T-helper 2 cell treated with Interferon-gamma antibody and Interleukin-4, amounts not matched to agents 5 μg/mL and 100 μg/mL, for 36 hours (primary cell): ENCODE measurements around the gene NHSL1.

ENCODE experiments used
- DNase-seq: peaks from one replicate; pipeline ENCODE4 v3.0.0; 2021; ENCODE audit warnings: low spot score
- H3K27ac Mint-ChIP-seq: one replicate; pipeline ENCODE4 v1.8.0; 2021; ENCODE audit warnings: mild to moderate bottlenecking, mixed read lengths
- H3K27me3 Mint-ChIP-seq: one replicate; pipeline ENCODE4 v1.8.0; 2021; ENCODE audit warnings: low read depth, mixed read lengths
- H3K36me3 Mint-ChIP-seq: one replicate; pipeline ENCODE4 v1.8.0; 2021; ENCODE audit warnings: low read depth, mixed read lengths
- H3K4me1 Mint-ChIP-seq: one replicate; pipeline ENCODE4 v1.8.0; 2021; ENCODE audit warnings: low read depth, mixed read lengths
- H3K4me3 Mint-ChIP-seq: one replicate; pipeline ENCODE4 v1.8.0; 2022; ENCODE audit warnings: mild to moderate bottlenecking, moderate library complexity, mixed read lengths
- H3K9me3 Mint-ChIP-seq: one replicate; pipeline ENCODE4 v1.8.0; 2021; ENCODE audit warnings: mixed read lengths

The NHSL1 gene

DNA sequence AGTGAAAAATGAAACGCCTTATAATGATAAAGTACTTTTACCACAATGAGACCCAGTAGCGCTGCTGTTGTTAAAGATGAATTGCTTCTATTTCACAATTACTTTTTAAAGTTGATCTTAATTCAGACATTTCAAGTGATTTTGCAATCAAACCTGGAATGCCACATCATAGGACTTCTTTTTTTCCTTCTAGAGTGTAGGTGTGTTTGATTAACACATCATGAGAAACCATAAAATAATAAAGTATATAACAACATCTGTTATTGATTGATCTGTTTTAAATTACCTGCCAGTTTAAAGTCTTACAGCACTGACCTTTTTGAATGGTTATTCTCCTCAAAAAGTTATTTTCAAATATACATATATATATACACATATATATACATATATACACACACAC lies 56.6 kb downstream of the NHSL1 start:
- DNase-seq = no peak
- Mint-ChIP-seq H3K36me3 (no peaks in the 10 kb centered on the region), H3K4me3 (no peak overlapping the region), H3K9me3 (no peaks in the 10 kb centered on the region), H3K4me1 (no peaks in the 10 kb centered on the region), H3K27ac (no peak overlapping the region), H3K27me3 (peaks cover 8% of the 10 kb centered on the region)

DNA sequence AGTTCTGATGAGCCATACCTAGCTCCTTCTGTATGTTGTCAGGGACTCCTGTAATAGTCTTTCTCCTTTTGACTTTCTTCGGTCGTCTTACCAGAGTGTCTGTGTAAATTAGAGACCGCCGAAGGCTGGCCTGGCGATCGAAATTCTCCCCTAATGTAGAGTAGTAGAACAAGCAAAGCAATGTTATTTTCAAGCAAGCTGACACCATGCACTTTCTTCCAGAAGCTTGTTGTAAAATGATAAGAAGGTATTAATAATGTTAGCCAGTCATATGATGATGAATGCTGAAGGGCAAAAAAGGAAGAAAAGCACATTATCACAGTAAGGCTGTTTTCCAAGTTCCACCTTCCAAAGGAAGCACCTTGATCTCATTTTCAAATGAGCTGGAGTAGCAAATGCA lies 57.3 kb downstream of the NHSL1 start:
- H3K4me3 Mint-ChIP-seq = no peak overlapping the region
- H3K27ac Mint-ChIP-seq = no peak overlapping the region
- no peaks in the 10 kb centered on the region for H3K36me3 Mint-ChIP-seq

DNA sequence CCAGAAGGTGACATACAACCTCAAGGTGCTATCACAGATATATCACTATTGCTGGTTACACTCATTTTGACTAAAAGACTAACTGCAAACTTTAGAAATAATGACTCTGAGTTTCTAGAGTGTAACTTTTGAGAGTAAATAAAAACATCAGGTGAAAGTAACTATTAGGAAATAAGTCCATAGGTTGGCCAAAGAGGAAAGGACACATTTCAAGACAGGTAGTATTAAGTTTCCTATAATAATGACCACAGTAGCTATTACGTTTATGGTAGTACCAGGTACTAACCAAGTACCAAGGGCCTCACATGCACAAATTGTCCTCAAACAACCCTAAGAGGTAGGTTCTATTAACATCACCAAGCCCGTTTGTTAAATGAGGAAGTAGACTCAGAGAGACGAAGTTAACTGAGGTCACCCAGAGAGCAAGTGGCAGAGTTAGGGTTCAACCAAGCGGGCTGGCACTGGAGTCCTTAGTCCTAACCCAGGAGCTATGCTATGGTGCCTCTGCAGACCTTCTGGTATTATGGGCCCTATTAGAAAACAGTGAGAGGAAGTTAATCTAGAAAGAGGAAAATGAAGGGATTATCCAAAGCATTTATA lies 58.4 kb downstream of the NHSL1 start:
- H3K27ac Mint-ChIP-seq = no peak overlapping the region
- H3K36me3 Mint-ChIP-seq = no peaks in the 10 kb centered on the region
- H3K9me3 Mint-ChIP-seq = no peaks in the 10 kb centered on the region
- H3K4me3 Mint-ChIP-seq = no peak overlapping the region
- peaks cover 8% of the 10 kb centered on the region for H3K27me3 Mint-ChIP-seq
- no peak for DNase-seq
- no peaks in the 10 kb centered on the region for H3K4me1 Mint-ChIP-seq

More for the DNA sequence above, 57.3 kb downstream of the NHSL1 start:
- Mint-ChIP-seq H3K9me3 (no peaks in the 10 kb centered on the region), H3K27me3 (peaks cover 8% of the 10 kb centered on the region), H3K4me1 (no peaks in the 10 kb centered on the region)
- no peak for DNase-seq

DNA sequence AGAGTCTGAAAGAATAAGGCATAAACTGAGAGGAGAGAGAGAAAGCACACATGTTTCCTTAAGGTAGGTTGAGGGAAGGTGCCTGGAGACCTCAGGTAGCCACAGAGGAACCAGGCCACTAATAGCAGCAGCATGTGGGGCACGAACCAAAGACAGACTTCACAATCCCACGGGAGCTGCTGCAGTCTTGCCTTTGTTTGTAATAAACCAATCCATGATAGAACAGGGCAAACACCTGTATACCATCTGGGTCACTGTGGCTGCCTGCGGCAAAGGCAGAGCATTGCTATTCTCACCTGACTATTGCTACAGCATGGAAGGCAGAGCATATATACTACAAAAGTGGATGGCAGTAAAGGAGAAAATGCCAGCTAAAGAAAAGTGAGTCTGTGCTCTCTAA lies 59.0 kb downstream of the NHSL1 start:
- no peak overlapping the region for H3K4me3 Mint-ChIP-seq
- H3K4me1 Mint-ChIP-seq = no peaks in the 10 kb centered on the region
- H3K9me3 Mint-ChIP-seq = no peaks in the 10 kb centered on the region
- no peak for DNase-seq
- H3K27me3 Mint-ChIP-seq = peaks cover 8% of the 10 kb centered on the region
- H3K27ac Mint-ChIP-seq = no peak overlapping the region
- H3K36me3 Mint-ChIP-seq = no peaks in the 10 kb centered on the region

DNA sequence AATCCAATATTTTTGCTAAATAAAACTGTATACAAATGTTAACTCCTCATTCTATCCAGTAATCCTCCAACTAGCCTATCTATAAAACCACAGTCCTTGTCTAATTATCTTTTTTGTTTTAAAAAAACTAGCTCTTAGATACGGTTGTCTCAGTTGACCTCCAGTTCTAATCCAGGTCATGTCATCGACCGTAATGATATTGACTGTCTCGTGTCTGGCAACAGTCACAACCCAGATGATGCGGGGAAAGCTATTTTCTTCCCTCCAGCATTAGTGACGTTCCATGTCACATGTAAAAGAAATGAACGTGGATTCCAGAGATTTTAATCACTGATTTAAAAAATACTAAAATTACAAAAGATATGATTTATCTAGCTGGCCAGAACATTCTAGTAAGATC lies 59.7 kb downstream of the NHSL1 start:
- Mint-ChIP-seq H3K4me3 (no peak overlapping the region), H3K9me3 (no peaks in the 10 kb centered on the region), H3K27me3 (peaks cover 8% of the 10 kb centered on the region), H3K36me3 (no peaks in the 10 kb centered on the region), H3K27ac (no peak overlapping the region), H3K4me1 (peaks cover 2% of the 10 kb centered on the region)
- DNase-seq = no peak

DNA sequence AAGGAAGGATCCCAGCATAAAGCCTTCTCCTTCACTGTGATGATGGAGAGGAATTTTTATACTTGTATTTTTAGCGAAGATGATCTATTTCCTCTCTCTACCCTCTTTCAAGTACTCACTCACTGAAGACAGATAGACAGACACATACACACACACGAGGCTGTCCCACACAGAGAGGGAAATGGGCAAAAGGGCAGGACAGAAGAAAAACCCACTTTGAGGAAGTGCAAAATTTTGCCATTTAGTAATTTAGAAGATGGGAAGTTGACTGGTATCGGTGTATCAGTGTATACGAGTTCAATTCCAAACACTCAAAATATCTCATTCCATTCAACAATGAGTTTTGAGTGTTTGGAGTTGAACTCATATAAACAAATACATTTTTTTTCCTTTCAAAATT lies 64.4 kb downstream of the NHSL1 start:
- DNase-seq = no peak
- Mint-ChIP-seq H3K4me3 (no peak overlapping the region), H3K27ac (no peak overlapping the region), H3K4me1 (peaks cover 6% of the 10 kb centered on the region), H3K27me3 (peaks cover 2% of the 10 kb centered on the region), H3K9me3 (no peaks in the 10 kb centered on the region), H3K36me3 (no peaks in the 10 kb centered on the region)

DNA sequence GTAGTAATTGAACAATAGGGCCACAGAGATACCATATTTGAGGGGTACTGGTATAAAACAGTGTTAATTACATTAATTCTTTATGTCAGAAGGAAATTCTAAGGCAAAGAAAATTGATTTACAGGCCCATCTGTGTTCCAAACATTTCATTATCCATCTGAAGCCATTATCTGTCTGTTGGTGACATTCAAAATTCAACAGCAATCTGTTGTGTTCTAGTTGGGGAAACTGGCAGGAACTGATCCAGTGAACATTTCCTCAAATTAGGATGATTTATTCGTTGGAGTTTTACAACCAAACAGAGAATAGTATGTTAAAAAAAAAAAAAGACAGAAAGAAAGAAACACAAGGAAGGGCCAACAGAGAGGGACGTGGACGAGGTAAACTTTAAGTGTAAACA lies 65.2 kb downstream of the NHSL1 start:
- no peaks in the 10 kb centered on the region for H3K9me3 Mint-ChIP-seq
- no peaks in the 10 kb centered on the region for H3K36me3 Mint-ChIP-seq
- H3K27me3 Mint-ChIP-seq = no peaks in the 10 kb centered on the region
- H3K4me1 Mint-ChIP-seq = peaks cover 6% of the 10 kb centered on the region
- no peak overlapping the region for H3K4me3 Mint-ChIP-seq
- DNase-seq = no peak
- H3K27ac Mint-ChIP-seq = no peak overlapping the region

DNA sequence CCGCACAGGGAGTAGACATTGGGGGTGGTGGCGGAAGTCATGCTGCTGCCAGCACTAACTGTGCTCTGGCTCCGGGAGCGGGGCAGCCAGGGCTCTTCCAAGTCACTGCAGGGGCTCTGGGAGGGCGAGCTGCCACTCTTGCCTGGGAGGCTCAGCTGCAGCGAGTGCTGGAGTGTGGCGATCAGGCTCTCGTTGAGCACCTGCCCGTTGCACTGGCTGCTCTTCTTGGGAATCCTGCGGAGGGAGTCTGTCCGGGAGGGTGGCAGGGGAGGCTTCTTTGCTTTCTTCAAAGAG lies 67.3 kb downstream of the NHSL1 start:
- Mint-ChIP-seq H3K9me3 (no peaks in the 10 kb centered on the region), H3K4me1 (peaks cover 6% of the 10 kb centered on the region), H3K36me3 (no peaks in the 10 kb centered on the region), H3K27me3 (no peaks in the 10 kb centered on the region), H3K27ac (no peak overlapping the region), H3K4me3 (no peak overlapping the region)
- DNase-seq = no peak

DNA sequence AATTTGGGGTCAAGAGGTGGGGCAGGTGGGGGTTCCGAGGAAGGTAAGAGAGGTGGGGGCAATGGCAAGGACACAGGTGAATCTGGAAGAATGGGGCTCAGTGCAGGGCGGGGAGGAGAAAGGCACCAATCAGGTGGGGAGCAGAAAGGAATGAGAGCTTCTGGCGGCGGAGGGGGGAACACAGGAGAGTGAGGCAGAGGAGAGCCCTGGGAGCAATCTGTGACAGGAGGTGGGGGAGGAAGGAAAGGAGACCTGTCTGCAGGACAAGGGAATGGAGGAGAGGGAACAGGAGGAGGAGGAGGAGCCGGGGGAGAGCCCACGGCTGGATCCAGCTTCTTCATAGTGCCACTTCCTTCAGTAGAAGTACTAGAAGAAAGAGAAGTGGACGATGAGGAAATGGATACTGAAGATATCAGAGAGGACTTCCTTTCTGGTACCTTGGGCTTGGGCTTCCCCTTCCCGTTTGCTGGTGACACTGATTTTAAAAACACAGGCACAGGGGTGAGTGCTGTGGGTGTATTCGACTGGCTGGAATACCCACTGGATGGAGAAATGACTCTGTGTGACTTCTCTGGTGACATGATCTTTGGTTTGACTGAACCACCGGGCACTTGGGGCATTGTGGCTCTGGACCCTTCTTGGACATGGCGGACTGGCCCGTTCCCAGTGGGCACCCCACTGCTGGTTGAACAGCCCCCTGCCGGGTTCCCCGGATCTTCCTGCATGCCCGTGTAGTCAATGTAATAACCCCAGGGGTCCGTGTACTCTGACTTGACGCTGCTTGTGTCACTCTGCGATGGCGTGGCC lies 67.8 kb downstream of the NHSL1 start:
- DNase-seq = no peak
- peaks cover 6% of the 10 kb centered on the region for H3K4me1 Mint-ChIP-seq
- H3K9me3 Mint-ChIP-seq = no peaks in the 10 kb centered on the region
- H3K27ac Mint-ChIP-seq = no peak overlapping the region
- no peaks in the 10 kb centered on the region for H3K27me3 Mint-ChIP-seq
- H3K4me3 Mint-ChIP-seq = no peak overlapping the region
- H3K36me3 Mint-ChIP-seq = no peaks in the 10 kb centered on the region

DNA sequence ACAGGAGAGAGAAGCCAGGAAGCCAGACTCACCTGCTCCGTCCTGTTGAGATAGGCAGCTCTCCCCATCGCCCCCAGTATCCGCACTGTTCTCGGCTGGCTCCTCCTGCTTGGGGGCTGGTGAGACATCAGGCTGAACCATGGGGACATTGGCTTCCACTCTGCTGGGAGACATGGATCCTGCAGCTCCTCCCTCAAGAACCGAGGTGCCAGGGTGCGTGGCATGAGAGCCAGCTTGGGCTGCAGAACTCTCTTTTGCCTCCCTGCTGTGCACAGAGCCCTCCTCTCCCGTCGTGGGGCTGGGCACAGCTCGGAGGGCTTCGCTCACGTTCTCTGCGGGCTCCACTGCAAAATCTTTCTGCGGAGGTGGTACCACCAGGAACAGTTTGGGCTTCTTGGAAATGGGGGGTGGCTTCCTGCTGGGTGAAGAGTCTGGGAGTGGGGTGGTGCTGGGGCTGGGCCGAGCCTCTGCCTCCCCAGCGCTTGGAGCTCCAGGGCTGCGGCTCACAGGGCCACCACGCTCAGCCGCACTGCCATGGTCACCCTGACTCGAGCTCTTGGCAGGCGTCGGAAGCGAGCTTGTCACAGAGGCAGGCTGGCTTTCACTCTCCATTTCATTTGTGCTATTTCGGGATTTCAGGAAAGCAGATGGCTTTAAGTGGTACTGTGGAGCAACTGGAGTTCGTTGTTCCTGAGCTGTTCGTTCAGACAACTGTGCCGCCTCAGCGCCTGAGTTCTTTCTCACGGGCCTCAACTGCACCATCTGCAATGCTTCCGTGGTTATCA lies 68.7 kb downstream of the NHSL1 start:
- Mint-ChIP-seq H3K4me3 (no peak overlapping the region), H3K9me3 (no peaks in the 10 kb centered on the region), H3K4me1 (peaks cover 6% of the 10 kb centered on the region), H3K27ac (no peak overlapping the region), H3K27me3 (no peaks in the 10 kb centered on the region), H3K36me3 (no peaks in the 10 kb centered on the region)
- DNase-seq = no peak

DNA sequence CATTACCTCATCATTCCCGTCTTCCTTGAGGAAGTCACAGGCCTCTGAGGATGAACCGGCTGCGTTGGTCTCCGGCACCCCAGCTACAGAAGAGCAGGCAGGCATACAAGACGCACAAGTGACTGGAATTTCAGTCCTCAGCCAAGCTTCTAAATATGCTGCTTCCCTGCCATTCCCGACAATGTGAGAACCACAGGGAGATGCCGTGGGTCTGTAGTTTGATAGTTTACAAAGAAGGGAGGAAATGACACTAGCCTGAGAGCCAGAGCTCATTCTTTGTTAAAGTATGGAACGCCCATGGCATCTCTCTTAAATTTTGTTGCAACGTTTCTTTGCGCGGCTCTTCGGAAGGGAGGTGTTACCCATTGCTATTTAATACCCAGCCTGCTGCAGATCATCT lies 69.5 kb downstream of the NHSL1 start:
- Mint-ChIP-seq H3K4me1 (peaks cover 4% of the 10 kb centered on the region), H3K4me3 (no peak overlapping the region), H3K27me3 (no peaks in the 10 kb centered on the region), H3K27ac (no peak overlapping the region), H3K9me3 (no peaks in the 10 kb centered on the region), H3K36me3 (no peaks in the 10 kb centered on the region)
- DNase-seq = no peak

DNA sequence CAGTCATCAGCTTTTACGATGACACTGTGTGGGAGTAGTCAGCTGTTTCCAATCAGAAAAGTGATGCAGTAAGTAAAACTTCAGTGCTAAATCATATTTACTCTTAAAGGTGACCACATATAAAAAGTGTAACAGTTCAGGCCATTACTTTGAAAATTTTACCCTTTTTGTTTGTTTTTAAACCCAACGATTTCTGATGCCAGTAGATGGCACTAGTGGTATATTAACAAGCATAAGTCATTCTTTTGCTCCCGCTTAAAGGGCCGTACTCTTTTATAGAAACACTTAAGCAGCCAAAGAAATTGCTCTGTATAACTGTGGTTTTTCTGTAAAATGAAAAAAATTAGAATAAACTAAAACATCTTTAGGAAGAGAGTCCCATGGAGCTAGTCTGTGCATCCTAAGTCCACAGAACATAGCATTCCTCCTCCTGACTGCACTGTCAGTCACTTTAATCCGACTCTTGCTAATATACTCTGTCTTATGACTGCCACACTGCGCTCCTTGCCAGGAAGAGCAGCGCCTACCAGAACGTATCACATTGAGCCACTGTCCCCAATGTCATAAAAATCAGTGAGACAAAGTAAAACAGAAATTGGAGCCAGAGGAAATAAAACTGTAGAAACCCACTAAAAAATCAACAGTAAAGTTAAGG lies 70.2 kb downstream of the NHSL1 start:
- Mint-ChIP-seq H3K36me3 (no peaks in the 10 kb centered on the region), H3K9me3 (no peaks in the 10 kb centered on the region), H3K4me1 (peaks cover 4% of the 10 kb centered on the region), H3K27me3 (no peaks in the 10 kb centered on the region), H3K4me3 (no peak overlapping the region), H3K27ac (no peak overlapping the region)
- no peak for DNase-seq

DNA sequence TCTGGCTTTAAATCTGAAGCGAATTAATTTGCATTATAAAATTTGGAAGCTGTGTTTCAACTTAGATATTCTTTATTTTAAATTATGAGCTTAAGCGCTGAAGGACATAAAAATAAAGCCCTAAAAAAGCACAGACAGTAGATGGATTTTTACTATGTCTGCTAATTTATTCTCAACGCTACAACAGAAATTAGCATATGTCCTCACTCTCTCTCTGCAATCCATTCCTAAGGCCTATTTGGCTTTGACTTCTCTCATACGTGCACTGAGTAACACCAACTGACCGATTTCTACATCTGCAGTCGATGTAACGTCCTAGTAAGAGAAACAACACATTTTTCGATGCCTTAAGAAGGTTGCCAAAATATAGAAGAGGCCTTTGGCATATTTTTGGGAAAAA lies 71.6 kb downstream of the NHSL1 start:
- Mint-ChIP-seq H3K36me3 (no peaks in the 10 kb centered on the region), H3K27me3 (no peaks in the 10 kb centered on the region), H3K4me3 (no peak overlapping the region), H3K27ac (no peak overlapping the region), H3K4me1 (peaks cover 8% of the 10 kb centered on the region), H3K9me3 (no peaks in the 10 kb centered on the region)
- DNase-seq = no peak

DNA sequence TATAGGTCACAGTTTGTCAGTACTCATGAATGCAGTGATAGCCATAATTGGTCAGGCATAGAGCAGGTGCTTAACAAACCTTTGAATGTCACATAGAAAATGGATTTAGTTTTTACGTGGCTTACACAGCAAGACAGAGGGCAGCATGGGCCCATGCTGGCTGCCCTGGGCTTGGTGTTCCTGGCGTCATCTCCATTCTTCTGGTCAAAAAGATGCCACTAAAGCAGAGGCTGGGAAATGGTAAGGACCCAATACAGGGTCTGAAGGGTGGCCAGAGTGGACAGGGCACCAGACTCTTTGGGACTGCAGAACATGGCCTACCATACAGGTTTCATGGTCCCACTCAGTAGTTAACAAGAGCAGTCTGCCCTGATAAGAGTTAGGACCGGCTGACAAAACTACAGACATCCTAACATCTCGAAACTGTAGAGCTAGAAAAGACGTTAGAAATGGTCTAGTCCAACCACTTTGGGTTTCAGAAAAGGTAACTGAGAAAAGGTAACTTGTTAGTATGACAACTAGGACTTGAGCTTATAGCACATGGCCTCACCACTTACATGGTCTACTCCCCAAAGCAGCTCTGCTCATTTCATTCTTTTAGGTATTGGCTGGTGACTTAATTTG lies 72.7 kb downstream of the NHSL1 start:
- H3K4me1 Mint-ChIP-seq = peaks cover 8% of the 10 kb centered on the region
- H3K27me3 Mint-ChIP-seq = no peaks in the 10 kb centered on the region
- no peak for DNase-seq
- no peak overlapping the region for H3K27ac Mint-ChIP-seq
- no peaks in the 10 kb centered on the region for H3K9me3 Mint-ChIP-seq
- no peak overlapping the region for H3K4me3 Mint-ChIP-seq
- no peaks in the 10 kb centered on the region for H3K36me3 Mint-ChIP-seq
